GM12878 (cell line): ENCODE data around the gene ST6GALNAC3. TPM values are rescaled to one million over a fixed set of nuclear protein-coding genes. Genes with fewer than 3 reads are reported as not detected.

ENCODE experiments used
- ATAC-seq: fragments of 200-7000 bp; cut with Tn5 transposase; 3 replicates; pipeline ENCODE4 v1.9.1; 2020; ENCODE audit warnings: mild to moderate bottlenecking, moderate library complexity
- BruUV-seq: library from RNA; stranded (reverse); fragments of 400-500 nt; replicated peaks from 2 replicates; lab custom pipeline; 2021; lab: Mats Ljungman, UMichigan
- CTCF ChIA-PET: fragments of 300-600 bp; sonication (Branson Sonifier 250); formaldehyde crosslinking; extraction: SDS; loops from one replicate; lab custom pipeline; 2021; ENCODE audit warnings: inconsistent platforms; lab: Yijun Ruan, JAX
- POLR2A ChIA-PET: fragments of 350-600 bp; formaldehyde crosslinking; extraction: SDS; loops from one replicate; lab custom pipeline; 2021; ENCODE audit warnings: inconsistent platforms; lab: Charles Lee
- RAD21 ChIA-PET: fragments of 300-600 bp; sonication (Branson Sonifier 250); formaldehyde crosslinking; loops from one replicate; lab custom pipeline; 2023; ENCODE audit warnings: antibody characterized with exemption; ENCODE audit not compliant: unreplicated experiment; lab: Charles Lee
- SMC1A ChIA-PET: fragments of 300-600 bp; sonication (Branson Sonifier 250); formaldehyde crosslinking; loops from one replicate; lab custom pipeline; 2023; ENCODE audit not compliant: unreplicated experiment, uncharacterized antibody; lab: Charles Lee
- DNase-seq: peaks from one replicate; pipeline ENCODE4 v3.0.0-alpha.2; 2011; ENCODE audit warnings: low read depth, low spot score
- FAIRE-seq: peaks from 3 replicates; lab custom pipeline; 2011; peaks lifted over from hg19 to GRCh38; lab: Jason Lieb, UNC
- H2AFZ ChIP-seq: 2 replicates; pipeline ENCODE4 v1.6.0; 2011; ENCODE audit warnings: low read depth, low read length, control low read depth; ENCODE audit not compliant: control insufficient read depth
- H3K27ac ChIP-seq: 2 replicates; pipeline ENCODE4 v1.5.1; 2011; ENCODE audit warnings: control low read depth; ENCODE audit not compliant: control insufficient read depth, insufficient read depth
- H3K27me3 ChIP-seq, 2 experiments: replicated peaks in 1 of 2; 2 replicates each; pipeline versions ENCODE4 v1.6.0 to v1.6.1; 2011; ENCODE audit warnings: low read length in 1 of 2; ENCODE audit not compliant: control insufficient read depth in 2 of 2, insufficient read depth in 2 of 2
- H3K36me3 ChIP-seq, 2 experiments: 2 replicates each; pipeline ENCODE4 v1.5.1; 2011; ENCODE audit warnings: low read length in 1 of 2; ENCODE audit not compliant: control insufficient read depth in 2 of 2, insufficient read depth in 2 of 2
- H3K4me1 ChIP-seq: 2 replicates; pipeline ENCODE4 v1.6.1; 2011; ENCODE audit warnings: mild to moderate bottlenecking, low read length, moderate library complexity, mixed read lengths; ENCODE audit not compliant: control insufficient read depth, insufficient read depth
- H3K4me2 ChIP-seq: 2 replicates; pipeline ENCODE4 v1.6.0; 2011; ENCODE audit warnings: control low read depth; ENCODE audit not compliant: control insufficient read depth, insufficient read depth
- H3K4me3 ChIP-seq: fragments of 200-600 bp; sonication (generic); 2 replicates; pipeline ENCODE4 v1.5.1; 2016
- H3K79me2 ChIP-seq: 2 replicates; pipeline ENCODE4 v1.6.0; 2011; ENCODE audit warnings: low read length; ENCODE audit not compliant: control insufficient read depth, insufficient read depth
- H3K9ac ChIP-seq: 2 replicates; pipeline ENCODE4 v1.8.0; 2011; ENCODE audit warnings: low read length, control low read depth, mixed read lengths; ENCODE audit not compliant: control insufficient read depth, insufficient read depth
- H3K9me3 ChIP-seq: replicated peaks from 3 replicates; pipeline ENCODE4 v1.5.1; 2011; ENCODE audit warnings: mild to moderate bottlenecking, low read length; ENCODE audit not compliant: control insufficient read depth, insufficient read depth
- H4K20me1 ChIP-seq: 2 replicates; pipeline ENCODE4 v1.6.0; 2011; ENCODE audit not compliant: control insufficient read depth, insufficient read depth
- ATF7 ChIP-seq: fragments of 450-650 bp; IDR thresholded peaks from 2 replicates; pipeline ENCODE4 v1.6.1; 2016; ENCODE audit warnings: low read depth, mild to moderate bottlenecking
- CBFB ChIP-seq: IDR thresholded peaks from 2 replicates; pipeline ENCODE4 v1.6.1; 2016; ENCODE audit warnings: antibody characterized with exemption, low read depth
- EP300 ChIP-seq, 2 experiments: fragments of 150-350 bp in 1 of 2; IDR thresholded peaks; 2 replicates each; pipeline ENCODE4 v1.6.1; 2011 to 2012; ENCODE audit warnings: low read depth in 2 of 2, low read length in 2 of 2, borderline replicate concordance in 1 of 2, improper control_type of control experiment in 1 of 2, inconsistent platforms in 1 of 2; ENCODE audit not compliant: control insufficient read depth in 1 of 2
- FOXK2 ChIP-seq: fragments of 450-650 bp; IDR thresholded peaks from 2 replicates; pipeline ENCODE4 v1.6.1; 2017; ENCODE audit warnings: mild to moderate bottlenecking, moderate library complexity
- FOXM1 ChIP-seq: IDR thresholded peaks from 2 replicates; pipeline ENCODE4 v1.6.1; 2012; ENCODE audit warnings: low read depth, mild to moderate bottlenecking, inconsistent platforms, low read length, moderate library complexity
- GABPA ChIP-seq: IDR thresholded peaks from 2 replicates; pipeline ENCODE4 v1.6.1; 2014; ENCODE audit warnings: antibody characterized with exemption, low read depth, mild to moderate bottlenecking, inconsistent platforms
- HDAC2 ChIP-seq: fragments of 200-600 bp; sonication (generic); IDR thresholded peaks from 2 replicates; pipeline ENCODE4 v1.6.1; 2017
- JUNB ChIP-seq: IDR thresholded peaks from 2 replicates; pipeline ENCODE4 v1.6.1; 2016; ENCODE audit warnings: antibody characterized with exemption, mild to moderate bottlenecking
- MEF2A ChIP-seq: IDR thresholded peaks from 2 replicates; pipeline ENCODE4 v1.6.1; 2011; ENCODE audit warnings: low read depth, mild to moderate bottlenecking, low read length, moderate library complexity; ENCODE audit not compliant: insufficient read depth
- MXI1 ChIP-seq: fragments of 150-350 bp; IDR thresholded peaks from 2 replicates; pipeline ENCODE4 v1.6.1; 2011; ENCODE audit warnings: low read depth, mild to moderate bottlenecking, inconsistent platforms, low read length, improper control_type of control experiment
- MYC ChIP-seq: IDR thresholded peaks from 2 replicates; pipeline ENCODE4 v1.6.1; 2011; ENCODE audit warnings: mild to moderate bottlenecking, low read length, moderate library complexity, inconsistent platforms; ENCODE audit not compliant: insufficient read depth, insufficient replicate concordance, insufficient read length, severe bottlenecking
- NFYA ChIP-seq: IDR thresholded peaks from 2 replicates; pipeline ENCODE4 v1.6.1; 2011; ENCODE audit warnings: low read depth, mild to moderate bottlenecking, low read length, improper control_type of control experiment, borderline replicate concordance
- RAD21 ChIP-seq: IDR thresholded peaks from 2 replicates; pipeline ENCODE4 v1.6.1; 2011; ENCODE audit warnings: mild to moderate bottlenecking, low read depth, low read length, moderate library complexity; ENCODE audit not compliant: insufficient read depth
- RCOR1 ChIP-seq: conservative IDR thresholded peaks from 2 replicates; pipeline ENCODE4 v1.6.1; 2012; ENCODE audit warnings: low read depth, low read length, improper control_type of control experiment
- SMAD5 ChIP-seq: IDR thresholded peaks from 2 replicates; pipeline ENCODE4 v1.6.1; 2016; ENCODE audit warnings: antibody characterized with exemption, low read depth
- SMARCA5 ChIP-seq: fragments of 450-650 bp; IDR thresholded peaks from 2 replicates; pipeline ENCODE4 v1.6.1; 2017; ENCODE audit warnings: mild to moderate bottlenecking
- SPI1 ChIP-seq: IDR thresholded peaks from 2 replicates; pipeline ENCODE4 v1.6.1; 2011; ENCODE audit warnings: low read depth, mild to moderate bottlenecking, low read length, moderate library complexity, borderline replicate concordance; ENCODE audit not compliant: insufficient read depth
- SRF ChIP-seq, 2 experiments: IDR thresholded peaks; 2 replicates each; pipeline ENCODE4 v1.6.1; 2011; ENCODE audit warnings: low read depth in 2 of 2, low read length in 2 of 2, mild to moderate bottlenecking in 1 of 2, moderate library complexity in 1 of 2
- USF1 ChIP-seq: IDR thresholded peaks from 2 replicates; pipeline ENCODE4 v1.6.1; 2011; ENCODE audit warnings: borderline replicate concordance, low read depth, mild to moderate bottlenecking, moderate library complexity, mixed read lengths, low read length; ENCODE audit not compliant: insufficient read depth; ENCODE audit errors: extremely low read length
- ZBED1 ChIP-seq: IDR thresholded peaks from 2 replicates; pipeline ENCODE4 v1.6.1; 2016; ENCODE audit warnings: borderline replicate concordance
- WGBS: methylation state at CpG from one replicate; pipeline ENCODE4 v1.1.6; 2016; ENCODE audit warnings: low lambda C conversion rate; ENCODE audit not compliant: insufficient replicate concordance, insufficient coverage; ENCODE audit errors: missing lambda C conversion rate; 5-methylcytosine and 5-hydroxymethylcytosine counted together
- in situ Hi-C: fragments of 300-500 bp; cut with MboI; formaldehyde crosslinking; loops from 9 replicates; pipeline ENCODE4 v1.14.3; 2018; ENCODE audit warnings: mixed read lengths
- intact Hi-C: fragments of 100-400 bp; cut with micrococcal nuclease; formaldehyde crosslinking; loops from one replicate; pipeline ENCODE4 v1.14.2; 2022; ENCODE audit not compliant: unreplicated experiment
- polyA plus RNA-seq, 11 experiments: library from polyadenylated mRNA; depleted of rRNA in 4 of 11; unstranded in 6 of 11; stranded (reverse) in 5 of 11; fragments of >200 nt; fragmentation: Nextera tagmentation in 4 of 11; fragmentation: Illumina TruSeq in 1 of 11; extraction: Ambion mirVana in 4 of 11; extraction: Trizol in 1 of 11; gene quantifications; 1 replicate in 1 of 11; 2 replicates in 10 of 11; pipeline versions ENCODE4 v1.2.1 to v1.2.3, GENCODE V29; 2011 to 2016; ENCODE audit warnings: inconsistent platforms in 2 of 11, missing spikeins in 2 of 11, low read depth in 1 of 11
- total RNA-seq, 4 experiments: library from RNA; depleted of rRNA in 3 of 4; stranded (reverse); fragments of >200 nt in 3 of 4; fragmentation: Illumina TruSeq in 1 of 4; extraction: Trizol in 1 of 4; gene quantifications; 2 replicates each; pipeline versions ENCODE4 v1.2.1 to v1.2.3, GENCODE V29; 2013 to 2021

The ST6GALNAC3 gene
- total and polyA plus RNA-seq, 10 of the 15 experiments (the other 5 are each of a cell fraction or from before 2014, with no cell fraction given): 0.04 to 0.68 (median 0.18) TPM; not detected in 3

GRCh38 chr1:76125473-76126219, 51.1 kb downstream of the ST6GALNAC3 start:
- FAIRE-seq (no peak), DNase-seq (no peak), ATAC-seq (no peak)
- BruUV-seq: no TSS peak
- TF ChIP-seq MYC (no peak), FOXK2 (no peak), SRF (IDR thresholded peaks at IDR 0.05; ENCODE audit: low read depth in 2 of 2, low read length in 2 of 2) (no peak), USF1 (no peak), ZBED1 (no peak), MEF2A (no peak), SMAD5 (no peak), SMARCA5 (no peak), RCOR1 (no peak), EP300 (IDR thresholded peaks at IDR 0.05; ENCODE audit: borderline replicate concordance in 1 of 2, control insufficient read depth in 1 of 2, low read depth in 2 of 2, low read length in 2 of 2) (no peak), RAD21 (no peak), HDAC2 (no peak), GABPA (no peak), ATF7 (no peak), NFYA (no peak), SPI1 (no peak), JUNB (no peak), MXI1 (no peak), CBFB (no peak), FOXM1 (no peak)
- Histone ChIP-seq H4K20me1 (no peaks in the 10 kb centered on the region), H3K9me3 (no peaks in the 10 kb centered on the region), H2AFZ (no peak overlapping the region), H3K79me2 (no peaks in the 10 kb centered on the region), H3K36me3 (no peaks in the 10 kb centered on the region), H3K4me2 (no peak overlapping the region), H3K9ac (no peak overlapping the region), H3K27ac (no peak overlapping the region), H3K27me3 (no peaks in the 10 kb centered on the region), H3K4me1 (no peaks in the 10 kb centered on the region), H3K4me3 (no peak overlapping the region)
- intact Hi-C loops: no loop called here
- 37% methylated on average over 3 of the region's 3 CpGs for WGBS
- POLR2A ChIA-PET: no interaction called here
- in situ Hi-C loops: no loop called here
- SMC1A ChIA-PET: interaction anchor here (1.3 kb wide), 1 partner anchor 10 kb away, joined by 4 read pairs; no protein-coding TSS in a partner anchor
- RAD21 ChIA-PET: no interaction called here
- CTCF ChIA-PET: interaction anchor here (1.7 kb wide), 1 partner anchor 28 kb away, joined by 6 read pairs; no protein-coding TSS in a partner anchor
